Left lung (tissue), 10 donors: Measurements from ENCODE around the gene JAK3. TPM values are rescaled to one million over a fixed set of nuclear protein-coding genes. Genes with fewer than 3 reads are reported as not detected.
A peak's percentile ranks its signal among the peaks of the same experiment; 100 is the strongest.
"Not testable (repeated sequence)": the region's sequence is repeated elsewhere in the genome, so short reads cannot be mapped to it uniquely, and the experiment has no call there.

Experiments
- ATAC-seq: fragments of 200-7000 bp; cut with Tn5 transposase; one replicate; pipeline ENCODE4 v1.9.1; 2020; ENCODE audit warnings: moderate library complexity
- DNase-seq, 4 donors: peaks; one replicate each; pipeline ENCODE4 v3.0.0-alpha.2; 2013 to 2020
- H3K27ac ChIP-seq, 2 donors: fragments of 200-600 bp; sonication (generic) in 1 of 2; one replicate each; pipeline versions ENCODE4 v1.5.0 to v1.8.0; 2020 to 2021
- H3K27me3 ChIP-seq, 2 donors: fragments of 200-600 bp; sonication (generic) in 1 of 2; one replicate each; pipeline versions ENCODE4 v1.5.0 to v1.8.0; 2020 to 2021
- H3K36me3 ChIP-seq, 2 donors: fragments of 200-600 bp; sonication (generic) in 1 of 2; one replicate each; pipeline versions ENCODE4 v1.5.0 to v1.8.0; 2020 to 2021
- H3K4me1 ChIP-seq, 2 donors: fragments of 200-600 bp; one replicate each; pipeline ENCODE4 v1.8.0; 2021
- H3K4me3 ChIP-seq, 2 donors: fragments of 200-600 bp; sonication (generic) in 1 of 2; one replicate each; pipeline versions ENCODE4 v1.5.0 to v1.8.0; 2020 to 2021; ENCODE audit warnings: mild to moderate bottlenecking in 1 of 2
- H3K9me3 ChIP-seq, 2 donors: fragments of 200-600 bp; sonication (generic) in 1 of 2; one replicate each; pipeline versions ENCODE4 v1.5.0 to v1.8.0; 2020 to 2021
- intact Hi-C, 2 donors: fragments of 100-400 bp; cut with DNase I; formaldehyde crosslinking; loops; one replicate each; pipeline versions ENCODE4 v1.11.2 to v1.14.2; 2022
- polyA plus RNA-seq, 6 donors: library from polyadenylated mRNA; unstranded; fragments of 120-200 nt; gene quantifications; one replicate each; pipeline ENCODE4 v1.2.1, GENCODE V29; 2013; ENCODE audit not compliant: insufficient read length in 6 of 6
- total RNA-seq, 2 donors: library from RNA; stranded (reverse); fragmentation: NEBNext Ultra II Directional; extraction: Animal tissue kit (Norgen Biotek cat#: 25700); gene quantifications; one replicate each; pipeline ENCODE4 v1.2.1, GENCODE V29; 2021
- TF ChIP-seq, protein P1 (sequence below), 2 donors: fragments of 200-600 bp; sonication (generic) in 1 of 2; IDR thresholded peaks; one replicate each; pipeline versions ENCODE4 v1.5.0 to v1.8.0; 2021; ENCODE audit warnings: antibody characterized with exemption in 2 of 2
- donor health status: DM: no; HTN: yes; CAD: no.
- donor health status: DM: no; HTN: no; CAD: no.

Gene JAK3
- total and polyA plus RNA-seq, 8 donors, result 2.3 to 35.9 (median 3.0) TPM

DNA sequence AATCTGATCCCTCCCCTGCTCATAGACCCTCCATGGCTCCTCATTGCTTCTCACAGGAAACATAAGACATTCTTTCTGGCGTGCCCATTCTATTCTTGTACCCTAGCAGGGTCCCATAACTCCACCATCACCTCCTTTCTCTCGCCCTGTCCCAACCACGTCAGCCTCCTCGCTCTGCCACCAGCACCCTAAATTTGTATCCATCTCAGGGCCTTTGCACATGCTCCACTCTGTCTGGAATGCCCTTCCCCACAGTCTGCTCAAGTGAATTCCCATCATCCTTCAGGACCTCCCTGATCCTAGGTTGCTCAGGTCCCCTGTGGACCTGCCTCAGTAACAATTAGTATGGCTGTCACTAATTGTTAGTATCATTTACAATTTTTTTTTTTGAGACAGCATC lies 42.4 kb downstream of the JAK3 start:
- Histone ChIP-seq H3K9me3 (no peaks in the 10 kb centered on the region), H3K27ac (no peak overlapping the region), H3K27me3 (peaks cover 0 to 63% of the 10 kb centered on the region in 2 donors), H3K4me1 (peaks cover 0 to 8% of the 10 kb centered on the region in 2 donors), H3K36me3 (no peaks in the 10 kb centered on the region), H3K4me3 (no peak overlapping the region)
- no peak for DNase-seq
- TF ChIP-seq, protein P1, sequence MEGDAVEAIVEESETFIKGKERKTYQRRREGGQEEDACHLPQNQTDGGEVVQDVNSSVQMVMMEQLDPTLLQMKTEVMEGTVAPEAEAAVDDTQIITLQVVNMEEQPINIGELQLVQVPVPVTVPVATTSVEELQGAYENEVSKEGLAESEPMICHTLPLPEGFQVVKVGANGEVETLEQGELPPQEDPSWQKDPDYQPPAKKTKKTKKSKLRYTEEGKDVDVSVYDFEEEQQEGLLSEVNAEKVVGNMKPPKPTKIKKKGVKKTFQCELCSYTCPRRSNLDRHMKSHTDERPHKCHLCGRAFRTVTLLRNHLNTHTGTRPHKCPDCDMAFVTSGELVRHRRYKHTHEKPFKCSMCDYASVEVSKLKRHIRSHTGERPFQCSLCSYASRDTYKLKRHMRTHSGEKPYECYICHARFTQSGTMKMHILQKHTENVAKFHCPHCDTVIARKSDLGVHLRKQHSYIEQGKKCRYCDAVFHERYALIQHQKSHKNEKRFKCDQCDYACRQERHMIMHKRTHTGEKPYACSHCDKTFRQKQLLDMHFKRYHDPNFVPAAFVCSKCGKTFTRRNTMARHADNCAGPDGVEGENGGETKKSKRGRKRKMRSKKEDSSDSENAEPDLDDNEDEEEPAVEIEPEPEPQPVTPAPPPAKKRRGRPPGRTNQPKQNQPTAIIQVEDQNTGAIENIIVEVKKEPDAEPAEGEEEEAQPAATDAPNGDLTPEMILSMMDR (IDR thresholded peaks at IDR 0.05), result no peak
- ATAC-seq, result no peak
- intact Hi-C loops, result no loop called here

DNA sequence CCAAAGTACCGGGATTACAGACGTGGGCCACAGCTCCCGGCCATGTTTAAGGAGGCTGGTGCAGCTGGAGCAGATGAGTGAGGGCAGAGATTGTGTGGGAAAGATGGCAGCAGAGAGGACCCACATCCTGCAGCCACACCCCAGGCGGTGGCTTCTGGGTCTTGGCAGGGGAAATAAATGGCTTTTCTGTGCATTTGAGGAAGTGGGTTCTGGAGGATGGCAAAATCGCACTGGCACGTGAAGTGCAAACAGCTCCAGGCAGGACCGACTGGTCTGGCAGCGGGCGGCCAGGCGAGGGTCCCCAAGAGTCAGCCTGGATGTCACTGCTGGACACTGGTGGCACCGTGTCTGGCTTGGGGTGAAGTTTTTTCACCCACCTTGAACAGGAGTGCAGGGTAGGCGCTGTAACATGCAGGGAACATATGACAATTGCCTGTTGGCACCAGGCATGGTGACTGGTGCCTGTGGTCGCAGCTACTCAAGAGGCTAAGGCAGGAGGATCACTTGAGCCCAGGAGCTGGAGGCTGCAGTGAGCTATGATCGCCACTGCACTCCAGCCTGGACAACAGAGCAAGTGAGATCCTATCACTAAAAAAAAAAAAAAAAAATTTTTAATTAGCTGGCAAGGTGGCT lies 44.4 kb downstream of the JAK3 start:
- ATAC-seq, result peak; percentile 44
- intact Hi-C loops, result no loop called here
- H3K36me3 ChIP-seq, result no peaks in the 10 kb centered on the region
- peaks cover 0 to 73% of the 10 kb centered on the region in 2 donors for H3K27me3 ChIP-seq
- DNase-seq, result peak in 1 of 4 donors; percentile 53
- TF ChIP-seq, protein P1 (IDR thresholded peaks at IDR 0.05), result no peak
- H3K27ac ChIP-seq, result no peak overlapping the region
- no peak overlapping the region for H3K4me3 ChIP-seq
- H3K9me3 ChIP-seq, result no peaks in the 10 kb centered on the region
- H3K4me1 ChIP-seq, result peaks cover 0 to 8% of the 10 kb centered on the region in 2 donors

DNA sequence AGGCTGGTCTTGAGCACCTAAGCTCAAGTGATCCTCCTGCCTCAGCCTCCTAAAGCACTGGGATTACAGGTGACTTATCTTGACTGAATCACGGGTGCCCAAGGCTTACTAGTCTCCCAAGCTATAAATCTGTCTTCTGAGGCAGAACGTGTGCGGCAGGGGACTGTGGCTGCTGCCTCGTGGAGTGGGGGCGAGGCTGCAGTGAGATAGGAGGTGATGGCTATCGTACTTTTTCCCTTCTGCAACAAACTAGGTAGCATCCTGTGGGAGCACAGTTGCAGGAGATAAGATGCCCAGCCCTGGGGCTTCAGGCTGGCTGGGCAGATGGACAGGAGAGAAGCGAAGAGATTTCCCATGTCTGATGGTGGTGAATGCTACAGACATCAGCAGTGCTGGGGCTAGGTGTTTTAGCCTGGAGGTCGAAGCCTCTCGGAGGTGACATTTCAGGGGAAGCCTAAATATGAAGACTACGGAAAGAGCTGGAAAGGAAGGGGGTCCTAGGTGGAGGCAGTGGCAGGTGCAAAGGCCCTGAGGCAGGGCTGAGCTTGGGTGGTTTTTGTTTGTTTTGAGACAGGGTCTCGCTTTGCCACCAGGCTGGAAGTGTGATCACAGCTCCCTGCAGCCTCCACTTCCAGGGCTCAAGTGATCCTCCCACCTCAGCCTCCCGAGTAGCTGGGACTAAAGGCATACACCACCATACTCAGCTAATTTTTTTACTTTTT lies 45.5 kb downstream of the JAK3 start:
- Histone ChIP-seq H3K4me3 (no peak overlapping the region), H3K9me3 (no peaks in the 10 kb centered on the region), H3K27ac (no peak overlapping the region), H3K36me3 (no peaks in the 10 kb centered on the region), H3K27me3 (peaks cover 0 to 73% of the 10 kb centered on the region in 2 donors), H3K4me1 (peaks cover 0 to 8% of the 10 kb centered on the region in 2 donors)
- ATAC-seq, result no peak
- intact Hi-C loops, result no loop called here
- DNase-seq, result no peak
- TF ChIP-seq, protein P1 (IDR thresholded peaks at IDR 0.05), result no peak

DNA sequence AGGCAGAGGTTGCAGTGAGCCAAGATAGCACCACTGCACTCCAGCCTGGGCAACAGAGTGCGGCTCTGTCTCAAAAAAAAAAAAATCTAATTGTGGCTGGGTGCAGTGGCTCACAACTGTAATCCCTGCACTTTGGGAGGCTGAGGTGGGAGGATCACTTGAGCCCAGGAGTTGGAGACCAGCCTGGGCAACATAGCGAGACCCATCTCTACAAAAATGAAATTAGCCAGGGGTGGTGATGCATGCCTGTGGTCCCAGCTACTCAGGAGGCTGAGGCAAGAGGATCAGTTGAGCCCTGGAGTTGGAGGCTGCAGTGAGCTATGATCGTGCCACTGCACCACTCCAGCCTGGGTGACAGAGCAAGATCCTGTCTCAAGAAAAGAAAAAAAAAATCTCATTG lies 49.2 kb downstream of the JAK3 start:
- H3K9me3 ChIP-seq, H3K36me3 ChIP-seq, H3K27ac ChIP-seq, ATAC-seq, H3K4me3 ChIP-seq, intact Hi-C loops, DNase-seq: not testable (repeated sequence)
- Histone ChIP-seq H3K4me1 (peaks cover 3 to 16% of the 10 kb centered on the region in 2 donors), H3K27me3 (peaks cover 20 to 96% of the 10 kb centered on the region in 2 donors)

DNA sequence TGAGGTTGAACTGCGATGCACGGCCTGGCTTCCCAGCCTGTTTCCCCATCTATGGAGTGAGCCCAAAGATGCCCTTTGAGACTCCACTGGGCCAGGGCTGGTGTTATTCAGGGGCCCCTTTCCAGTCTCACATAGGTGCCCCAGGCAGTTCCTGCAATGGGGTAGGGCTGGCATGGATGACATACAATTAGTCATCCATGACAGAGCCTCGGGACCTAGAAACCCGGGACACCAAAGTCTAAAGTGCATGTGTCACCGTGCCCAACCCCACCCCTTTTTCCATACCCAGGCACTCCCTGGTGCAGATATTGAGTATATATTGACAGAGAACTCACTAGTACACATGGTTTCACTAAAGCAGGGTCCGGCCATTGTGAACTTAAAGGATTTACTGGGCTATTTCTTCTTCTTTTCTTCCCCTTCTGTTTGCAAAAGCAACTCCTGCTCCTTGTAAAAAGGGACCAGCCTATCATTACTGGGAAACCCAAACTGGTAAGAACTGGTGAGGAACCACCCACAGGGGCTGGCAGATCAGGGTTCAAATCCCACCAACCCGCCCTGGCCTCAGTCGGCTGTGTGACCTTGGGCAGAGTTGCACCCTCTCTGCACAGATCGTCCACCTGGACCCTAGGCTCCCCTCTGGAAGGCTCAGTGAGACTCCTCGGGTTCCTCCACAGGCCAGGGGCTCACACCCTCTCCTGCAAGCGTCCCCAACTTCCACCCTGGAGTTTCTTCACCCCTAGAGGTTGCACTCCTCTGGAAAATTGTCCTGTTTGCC lies 50.2 kb downstream of the JAK3 start:
- Histone ChIP-seq H3K4me3 (no peak overlapping the region), H3K9me3 (no peaks in the 10 kb centered on the region), H3K36me3 (no peaks in the 10 kb centered on the region), H3K4me1 (peaks cover 3 to 10% of the 10 kb centered on the region in 2 donors), H3K27ac (no peak overlapping the region), H3K27me3 (peaks cover 20 to 96% of the 10 kb centered on the region in 2 donors)
- TF ChIP-seq, protein P1 (IDR thresholded peaks at IDR 0.05), result no peak
- ATAC-seq (peak; percentile 60), DNase-seq (no peak)
- intact Hi-C loops, result no loop called here
